ENCODE data around the gene B4GALT2. TPM values are rescaled to one million over a fixed set of nuclear protein-coding genes. Genes with fewer than 3 reads are reported as not detected.

B4GALT2 gene
- total and polyA plus RNA-seq, 9 donors, result 43.3 to 59.6 (median 51.6) TPM

DNA sequence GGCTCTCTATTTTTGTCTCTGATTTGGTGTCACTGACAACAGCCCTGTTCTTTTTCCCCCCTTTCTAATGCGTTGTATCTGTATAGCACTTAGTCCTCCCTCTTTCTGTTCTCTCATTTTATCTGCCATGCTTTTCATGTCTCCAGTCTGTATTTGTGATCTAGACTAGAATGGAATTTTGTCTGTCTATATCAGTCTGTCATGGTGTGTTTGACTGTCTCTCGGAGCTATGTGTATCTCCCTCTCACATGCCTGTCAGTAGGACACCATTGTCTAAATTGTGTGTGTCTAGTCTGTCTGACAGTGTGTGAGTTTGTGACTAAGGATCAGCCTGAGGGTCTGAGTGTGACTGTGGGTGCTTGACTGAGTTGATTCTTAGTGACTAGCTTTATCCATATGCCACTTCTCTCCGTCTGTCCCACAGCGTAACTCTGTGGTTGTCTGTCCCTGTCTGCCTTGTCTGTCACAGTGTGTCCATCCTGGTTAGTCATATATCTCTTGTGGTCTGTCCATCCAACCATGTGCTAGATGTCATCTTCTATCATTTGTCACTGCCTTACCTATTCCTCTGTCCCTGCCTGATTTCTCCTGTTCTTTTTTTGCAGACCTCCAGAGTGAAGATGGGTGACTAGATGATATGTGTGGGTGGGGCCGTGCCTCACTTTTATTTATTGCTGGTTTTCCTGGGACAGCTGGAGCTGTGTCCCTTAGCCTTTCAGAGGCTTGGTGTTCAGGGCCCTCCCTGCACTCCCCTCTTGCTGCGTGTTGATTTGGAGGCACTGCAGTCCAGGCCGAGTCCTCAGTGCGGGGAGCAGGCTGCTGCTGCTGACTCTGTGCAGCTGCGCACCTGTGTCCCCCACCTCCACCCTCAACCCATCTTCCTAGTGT, 1.4 kb upstream of the B4GALT2 start:
- Histone ChIP-seq H3K4me3 (ENCODE audit: low read length) (no peak overlapping the region), H3K27ac (ENCODE audit: low read length) (no peak overlapping the region), H3K36me3 (ENCODE audit: control insufficient read depth, insufficient read depth, low read length) (peaks cover 38% of the 10 kb centered on the region)

GRCh38 chr1:43978264-43978550, 803 bp upstream of the B4GALT2 start:
- Histone ChIP-seq H3K27me3 (ENCODE audit: control insufficient read depth, insufficient read depth, low read length) (no peaks in the 10 kb centered on the region), H3K27ac (ENCODE audit: low read length) (no peak overlapping the region), H3K4me1 (ENCODE audit: control insufficient read depth, insufficient read depth, low read length) (peaks cover 38% of the 10 kb centered on the region), H3K4me3 (ENCODE audit: low read length) (no peak overlapping the region), H3K36me3 (ENCODE audit: control insufficient read depth, insufficient read depth, low read length) (peaks cover 32% of the 10 kb centered on the region), H3K9me3 (replicated peaks; ENCODE audit: control insufficient read depth, low read depth, low read length) (no peaks in the 10 kb centered on the region)
- 80% methylated on average over 1 of the region's 5 CpGs for WGBS (ENCODE audit: insufficient coverage)
- no peak for DNase-seq

More for the DNA sequence above, 1.4 kb upstream of the B4GALT2 start:
- Histone ChIP-seq H3K9me3 (replicated peaks; ENCODE audit: control insufficient read depth, low read depth, low read length) (no peaks in the 10 kb centered on the region), H3K4me1 (ENCODE audit: control insufficient read depth, insufficient read depth, low read length) (peaks cover 38% of the 10 kb centered on the region), H3K27me3 (ENCODE audit: control insufficient read depth, insufficient read depth, low read length) (no peaks in the 10 kb centered on the region)
- 83% methylated on average over 2 of the region's 9 CpGs for WGBS (ENCODE audit: insufficient coverage)
- DNase-seq, result no peak

DNA sequence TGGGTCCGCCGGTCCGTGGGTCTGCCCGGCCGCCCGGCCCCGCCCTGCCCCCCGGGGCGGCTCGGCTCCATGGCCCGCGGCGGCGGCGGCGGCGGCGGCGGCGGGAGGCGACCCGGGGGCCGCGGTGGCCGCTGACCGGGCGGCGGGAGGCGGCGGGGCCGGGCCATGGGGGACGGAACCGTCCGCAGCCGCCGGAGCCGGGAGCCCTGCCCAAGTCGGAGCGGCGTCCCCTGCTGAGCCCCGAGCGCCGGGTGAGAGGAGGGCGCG, 184 bp downstream of the B4GALT2 start:
- 0% methylated on average over 45 of the region's 45 CpGs for WGBS (ENCODE audit: insufficient coverage)
- no peak overlapping the region for H3K27ac ChIP-seq (ENCODE audit: low read length)
- H3K27me3 ChIP-seq (ENCODE audit: control insufficient read depth, insufficient read depth, low read length), result no peaks in the 10 kb centered on the region
- H3K9me3 ChIP-seq (replicated peaks; ENCODE audit: control insufficient read depth, low read depth, low read length), result no peaks in the 10 kb centered on the region
- peaks cover 35% of the 10 kb centered on the region for H3K4me1 ChIP-seq (ENCODE audit: control insufficient read depth, insufficient read depth, low read length)
- peak overlapping the region; percentile 50 for H3K4me3 ChIP-seq (ENCODE audit: low read length)
- H3K36me3 ChIP-seq (ENCODE audit: control insufficient read depth, insufficient read depth, low read length), result peaks cover 30% of the 10 kb centered on the region
- no peak for DNase-seq

DNA sequence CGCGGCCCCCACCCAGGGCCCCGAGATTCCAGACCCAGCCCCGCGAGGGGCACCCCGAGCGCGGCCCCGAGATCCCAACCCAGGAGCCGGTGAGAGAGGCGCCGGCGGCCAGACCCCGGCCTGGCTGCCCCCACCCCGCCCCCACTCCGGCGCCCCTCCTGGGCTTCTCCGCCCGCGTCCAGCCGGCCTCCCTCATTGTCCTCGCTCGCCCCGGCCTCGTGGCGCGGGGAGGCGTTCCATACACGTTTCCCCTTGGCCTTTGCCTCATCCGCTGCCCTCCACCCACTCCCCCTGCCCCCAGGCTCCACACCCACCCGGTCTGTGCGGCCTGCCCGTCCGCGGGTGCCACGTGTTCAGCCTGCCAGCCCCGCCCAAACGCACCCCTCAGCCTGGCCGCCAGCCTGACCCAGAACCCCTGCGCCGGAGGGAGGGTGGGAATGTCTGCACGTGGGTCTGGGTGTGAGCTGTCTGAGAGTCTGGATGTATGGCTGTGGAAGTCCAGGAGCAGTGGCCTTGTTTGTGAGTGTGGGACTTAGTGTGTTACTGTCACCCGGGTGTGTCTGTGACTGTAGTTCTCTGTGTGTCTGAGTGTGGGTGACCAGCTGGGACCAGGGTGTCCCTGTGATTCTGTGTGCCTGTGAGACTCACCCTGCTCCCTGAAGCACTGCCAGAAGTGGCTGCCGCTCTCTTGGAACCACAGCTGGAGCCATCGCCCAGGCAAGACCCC, 681 bp downstream of the B4GALT2 start:
- H3K9me3 ChIP-seq (replicated peaks; ENCODE audit: control insufficient read depth, low read depth, low read length), result no peaks in the 10 kb centered on the region
- WGBS (ENCODE audit: insufficient coverage), result 1% methylated on average over 37 of the region's 45 CpGs
- peaks cover 33% of the 10 kb centered on the region for H3K4me1 ChIP-seq (ENCODE audit: control insufficient read depth, insufficient read depth, low read length)
- H3K27ac ChIP-seq (ENCODE audit: low read length), result peak overlapping the region; percentile 59
- peak overlapping the region; percentile 50 for H3K4me3 ChIP-seq (ENCODE audit: low read length)
- DNase-seq, result peak; percentile 67
- H3K27me3 ChIP-seq (ENCODE audit: control insufficient read depth, insufficient read depth, low read length), result no peaks in the 10 kb centered on the region
- peaks cover 35% of the 10 kb centered on the region for H3K36me3 ChIP-seq (ENCODE audit: control insufficient read depth, insufficient read depth, low read length)

GRCh38 chr1:43980255-43981134, 1.5 kb downstream of the B4GALT2 start:
- Histone ChIP-seq H3K36me3 (ENCODE audit: control insufficient read depth, insufficient read depth, low read length) (peaks cover 41% of the 10 kb centered on the region), H3K27ac (ENCODE audit: low read length) (peak overlapping the region; percentile 59), H3K9me3 (replicated peaks; ENCODE audit: control insufficient read depth, low read depth, low read length) (no peaks in the 10 kb centered on the region), H3K4me1 (ENCODE audit: control insufficient read depth, insufficient read depth, low read length) (peaks cover 29% of the 10 kb centered on the region), H3K27me3 (ENCODE audit: control insufficient read depth, insufficient read depth, low read length) (no peaks in the 10 kb centered on the region), H3K4me3 (ENCODE audit: low read length) (peak overlapping the region; percentile 50)
- DNase-seq, result no peak
- WGBS (ENCODE audit: insufficient coverage), result 50% methylated on average over 9 of the region's 13 CpGs

DNA sequence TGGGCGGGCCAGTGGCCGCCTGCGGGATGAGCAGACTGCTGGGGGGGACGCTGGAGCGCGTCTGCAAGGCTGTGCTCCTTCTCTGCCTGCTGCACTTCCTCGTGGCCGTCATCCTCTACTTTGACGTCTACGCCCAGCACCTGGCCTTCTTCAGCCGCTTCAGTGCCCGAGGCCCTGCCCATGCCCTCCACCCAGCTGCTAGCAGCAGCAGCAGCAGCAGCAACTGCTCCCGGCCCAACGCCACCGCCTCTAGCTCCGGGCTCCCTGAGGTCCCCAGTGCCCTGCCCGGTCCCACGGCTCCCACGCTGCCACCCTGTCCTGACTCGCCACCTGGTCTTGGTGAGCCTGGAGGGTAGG, 2.1 kb downstream of the B4GALT2 start:
- H3K9me3 ChIP-seq (replicated peaks; ENCODE audit: control insufficient read depth, low read depth, low read length), result no peaks in the 10 kb centered on the region
- no peak for DNase-seq
- no peak overlapping the region for H3K4me3 ChIP-seq (ENCODE audit: low read length)
- H3K4me1 ChIP-seq (ENCODE audit: control insufficient read depth, insufficient read depth, low read length), result peaks cover 23% of the 10 kb centered on the region
- no peaks in the 10 kb centered on the region for H3K27me3 ChIP-seq (ENCODE audit: control insufficient read depth, insufficient read depth, low read length)
- peaks cover 44% of the 10 kb centered on the region for H3K36me3 ChIP-seq (ENCODE audit: control insufficient read depth, insufficient read depth, low read length)
- WGBS (ENCODE audit: insufficient coverage), result 87% methylated on average over 19 of the region's 20 CpGs
- H3K27ac ChIP-seq (ENCODE audit: low read length), result no peak overlapping the region

DNA sequence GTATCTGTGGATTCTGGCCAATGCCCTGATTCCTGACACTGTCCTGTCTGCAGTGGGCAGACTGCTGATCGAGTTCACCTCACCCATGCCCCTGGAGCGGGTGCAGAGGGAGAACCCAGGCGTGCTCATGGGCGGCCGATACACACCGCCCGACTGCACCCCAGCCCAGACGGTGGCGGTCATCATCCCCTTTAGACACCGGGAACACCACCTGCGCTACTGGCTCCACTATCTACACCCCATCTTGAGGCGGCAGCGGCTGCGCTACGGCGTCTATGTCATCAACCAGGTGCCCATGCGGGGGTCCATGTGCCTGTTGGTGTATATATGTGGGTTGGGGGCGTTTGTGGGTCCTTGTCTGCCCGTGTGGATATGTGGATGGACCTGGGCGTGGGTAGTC, 2.6 kb downstream of the B4GALT2 start:
- H3K4me3 ChIP-seq (ENCODE audit: low read length), result no peak overlapping the region
- peaks cover 21% of the 10 kb centered on the region for H3K4me1 ChIP-seq (ENCODE audit: control insufficient read depth, insufficient read depth, low read length)
- no peaks in the 10 kb centered on the region for H3K27me3 ChIP-seq (ENCODE audit: control insufficient read depth, insufficient read depth, low read length)
- H3K36me3 ChIP-seq (ENCODE audit: control insufficient read depth, insufficient read depth, low read length), result peaks cover 44% of the 10 kb centered on the region
- DNase-seq, result no peak
- H3K9me3 ChIP-seq (replicated peaks; ENCODE audit: control insufficient read depth, low read depth, low read length), result no peaks in the 10 kb centered on the region
- 90% methylated on average over 7 of the region's 20 CpGs for WGBS (ENCODE audit: insufficient coverage)
- H3K27ac ChIP-seq (ENCODE audit: low read length), result no peak overlapping the region

DNA sequence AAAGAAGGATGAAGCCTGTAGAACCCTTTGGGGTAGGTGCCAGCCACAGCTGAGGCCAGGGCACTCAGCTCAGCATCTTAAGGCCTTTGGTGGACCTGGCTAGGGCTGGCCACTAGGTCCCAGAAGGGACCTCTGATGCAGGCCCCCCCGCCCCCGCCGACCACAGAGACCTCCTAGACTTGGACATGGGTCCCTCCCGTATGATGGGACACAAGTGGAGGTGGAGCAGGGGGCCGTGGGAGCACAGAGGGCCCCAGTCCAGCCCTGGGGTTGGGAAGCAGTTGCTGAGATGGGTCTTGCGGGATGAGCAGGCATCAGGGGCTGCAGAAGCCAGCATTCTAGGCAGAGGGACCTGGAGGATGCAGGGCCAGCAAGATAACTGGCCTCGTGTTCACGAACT, 3.2 kb downstream of the B4GALT2 start:
- Histone ChIP-seq H3K9me3 (replicated peaks; ENCODE audit: control insufficient read depth, low read depth, low read length) (no peaks in the 10 kb centered on the region), H3K36me3 (ENCODE audit: control insufficient read depth, insufficient read depth, low read length) (peaks cover 39% of the 10 kb centered on the region), H3K27me3 (ENCODE audit: control insufficient read depth, insufficient read depth, low read length) (no peaks in the 10 kb centered on the region), H3K27ac (ENCODE audit: low read length) (no peak overlapping the region), H3K4me1 (ENCODE audit: control insufficient read depth, insufficient read depth, low read length) (peaks cover 21% of the 10 kb centered on the region), H3K4me3 (ENCODE audit: low read length) (no peak overlapping the region)
- DNase-seq, result no peak
- 86% methylated on average over 7 of the region's 8 CpGs for WGBS (ENCODE audit: insufficient coverage)

GRCh38 chr1:43982808-43983207, 3.8 kb downstream of the B4GALT2 start:
- Histone ChIP-seq H3K4me3 (ENCODE audit: low read length) (no peak overlapping the region), H3K4me1 (ENCODE audit: control insufficient read depth, insufficient read depth, low read length) (peaks cover 21% of the 10 kb centered on the region), H3K9me3 (replicated peaks; ENCODE audit: control insufficient read depth, low read depth, low read length) (no peaks in the 10 kb centered on the region), H3K27me3 (ENCODE audit: control insufficient read depth, insufficient read depth, low read length) (no peaks in the 10 kb centered on the region), H3K36me3 (ENCODE audit: control insufficient read depth, insufficient read depth, low read length) (peaks cover 37% of the 10 kb centered on the region), H3K27ac (ENCODE audit: low read length) (no peak overlapping the region)
- DNase-seq, result no peak
- WGBS (ENCODE audit: insufficient coverage), result 81% methylated on average over 15 of the region's 15 CpGs

Measured in muscle of leg (tissue), 11 donors.